K562 treated with DMSO at 1 percent for 4 hours (cell line): ENCODE measurements around the gene REG4. TPM values are rescaled to one million over a fixed set of nuclear protein-coding genes. Genes with fewer than 3 reads are reported as not detected.

Source experiments
- total RNA-seq: library from RNA; unstranded; fragments of 300-600 nt; gene quantifications from 2 replicates; pipeline ENCODE4 v1.2.3, GENCODE V29; 2022; ENCODE audit not compliant: insufficient read depth

The REG4 gene
- total RNA-seq, result not detected in 2 replicates

GRCh38 chr1:119811387-119811786 is at the start of gene REG4:
REG4 (minus strand) TSS chr1:119811460; CDS start chr1:119808769, 2,691 bp downstream.

GRCh38 chr1:119768778-119769177 is 42.5 kb downstream of the REG4 start, which contains the start of gene HMGCS2:
HMGCS2 (minus strand) TSS chr1:119768905; CDS start chr1:119768844, 61 bp downstream.

Other genes with a start within 250 kb of the REG4 start
- 5.7 and 7.7 TPM in 2 replicates for gene ZNF697, start 163.2 kb downstream of the REG4 start, total RNA-seq
- 963 and 997 TPM in 2 replicates for gene PHGDH, start 99.5 kb downstream of the REG4 start, total RNA-seq
- not detected in 2 replicates for gene HMGCS2, start 42.6 kb downstream of the REG4 start, total RNA-seq
- not detected in 2 replicates for gene ADAM30, start 85.1 kb upstream of the REG4 start, total RNA-seq